SHP77 treated with DMSO at 0.1 percent for 48 hours (cell line): ENCODE results near the gene USP28.
"Not testable (repeated sequence)": the region's sequence is repeated elsewhere in the genome, so short reads cannot be mapped to it uniquely, and the experiment has no call there.

Experiments used
- DNase-seq: peaks from one replicate; lab custom pipeline; 2025; lab: John Stamatoyannopoulos, UW

USP28 gene

GRCh38 chr11:113773416-113774173, 101.8 kb downstream of the USP28 start, which contains the start of gene ZW10:
ZW10 (minus strand) TSS chr11:113773692; CDS start chr11:113773666, 26 bp downstream.
- peak; percentile 93 for DNase-seq

- no peak for DNase-seq
Measured at GRCh38 chr11:113773092-113773415, 102.3 kb downstream of the USP28 start.

- DNase-seq: no peak
Measured at GRCh38 chr11:113771964-113772363, 103.4 kb downstream of the USP28 start.

- DNase-seq: no peak
Measured at GRCh38 chr11:113764527-113765219, 110.7 kb downstream of the USP28 start.

- DNase-seq: not testable (repeated sequence)
Measured at GRCh38 chr11:113763040-113763439, 112.3 kb downstream of the USP28 start.

GRCh38 chr11:113760241-113760640, 115.1 kb downstream of the USP28 start:
- no peak for DNase-seq

GRCh38 chr11:113752932-113753331, 122.4 kb downstream of the USP28 start:
- DNase-seq: no peak
